Mesendoderm (in vitro differentiated cells): ENCODE data around the gene C13orf42.

Source experiments
- DNase-seq: peaks from one replicate; pipeline ENCODE4 v3.0.0; 2013
- H2AK5ac ChIP-seq: 2 replicates; pipeline ENCODE4 v1.6.1; 2013; ENCODE audit warnings: low read length, inconsistent platforms
- H2BK120ac ChIP-seq: 2 replicates; pipeline ENCODE4 v1.6.1; 2013; ENCODE audit warnings: low read depth, mild to moderate bottlenecking, low read length, moderate library complexity, mixed read lengths
- H2BK15ac ChIP-seq: replicated peaks from 2 replicates; pipeline ENCODE4 v1.6.1; 2013; ENCODE audit warnings: low read depth, mild to moderate bottlenecking, moderate library complexity
- H2BK5ac ChIP-seq: 2 replicates; pipeline ENCODE4 v1.6.1; 2013; ENCODE audit warnings: low read length, inconsistent platforms
- H3K18ac ChIP-seq: 2 replicates; pipeline ENCODE4 v1.6.1; 2013; ENCODE audit warnings: mild to moderate bottlenecking, low read length, mixed read lengths
- H3K23ac ChIP-seq: one replicate; pipeline ENCODE4 v1.6.1; 2013; ENCODE audit warnings: low read length
- H3K27ac ChIP-seq: 2 replicates; pipeline ENCODE4 v1.5.1; 2013; ENCODE audit warnings: low read depth, mild to moderate bottlenecking, inconsistent platforms, low read length, moderate library complexity
- H3K27me3 ChIP-seq: 2 replicates; pipeline ENCODE4 v1.6.1; 2013; ENCODE audit warnings: low read length, control low read depth, mild to moderate bottlenecking, inconsistent platforms; ENCODE audit not compliant: insufficient read depth, poor library complexity
- H3K36me3 ChIP-seq: 2 replicates; pipeline ENCODE4 v1.6.1; 2013; ENCODE audit warnings: low read length, inconsistent platforms; ENCODE audit not compliant: control insufficient read depth, insufficient read depth
- H3K4ac ChIP-seq: one replicate; pipeline ENCODE4 v1.6.1; 2013; ENCODE audit warnings: low read depth, mild to moderate bottlenecking, low read length, moderate library complexity
- H3K4me1 ChIP-seq: 2 replicates; pipeline ENCODE4 v1.6.1; 2013; ENCODE audit warnings: low read depth, low read length, inconsistent platforms; ENCODE audit not compliant: control insufficient read depth
- H3K4me2 ChIP-seq: 2 replicates; pipeline ENCODE4 v1.6.1; 2013; ENCODE audit warnings: low read length
- H3K4me3 ChIP-seq: 2 replicates; pipeline ENCODE4 v1.5.1; 2013; ENCODE audit warnings: mild to moderate bottlenecking, low read length
- H3K56ac ChIP-seq: one replicate; pipeline ENCODE4 v1.6.1; 2013; ENCODE audit warnings: low read length
- H3K79me1 ChIP-seq: 2 replicates; pipeline ENCODE4 v1.6.1; 2013; ENCODE audit warnings: low read length, inconsistent platforms
- H3K79me2 ChIP-seq: 2 replicates; pipeline ENCODE4 v1.6.1; 2013; ENCODE audit warnings: mild to moderate bottlenecking, low read length; ENCODE audit not compliant: control insufficient read depth, insufficient read depth
- H3K9ac ChIP-seq: 2 replicates; pipeline ENCODE4 v1.6.1; 2013; ENCODE audit warnings: low read length, inconsistent platforms
- H4K5ac ChIP-seq: one replicate; pipeline ENCODE4 v1.6.1; 2013; ENCODE audit warnings: low read length
- H4K8ac ChIP-seq: one replicate; pipeline ENCODE4 v1.6.1; 2013; ENCODE audit warnings: low read depth, mild to moderate bottlenecking, control low read depth, low read length, moderate library complexity
- WGBS: extraction: QIAGEN DNeasy Blood & Tissue Kit; methylation state at CpG from one replicate; pipeline ENCODE4 v1.1.7; 2013; ENCODE audit warnings: low lambda C conversion rate, missing lambda C conversion rate; ENCODE audit not compliant: insufficient coverage; ENCODE audit errors: extremely low coverage; 5-methylcytosine and 5-hydroxymethylcytosine counted together

C13orf42 gene

GRCh38 chr13:51050021-51050830 is 60.8 kb downstream of the C13orf42 start:
- no peak overlapping the region for H3K9ac ChIP-seq
- H3K79me1 ChIP-seq: no peaks in the 10 kb centered on the region
- H4K8ac ChIP-seq: no peak overlapping the region
- no peak for DNase-seq
- H3K79me2 ChIP-seq: no peaks in the 10 kb centered on the region
- no peak overlapping the region for H3K4ac ChIP-seq
- no peak overlapping the region for H2BK15ac ChIP-seq
- no peak overlapping the region for H3K23ac ChIP-seq
- H2AK5ac ChIP-seq: no peak overlapping the region
- no peak overlapping the region for H2BK5ac ChIP-seq
- H3K4me3 ChIP-seq: no peak overlapping the region
- H3K36me3 ChIP-seq: no peaks in the 10 kb centered on the region
- H3K27ac ChIP-seq: no peak overlapping the region
- H3K4me1 ChIP-seq: no peaks in the 10 kb centered on the region
- no peak overlapping the region for H4K5ac ChIP-seq
- no peak overlapping the region for H3K4me2 ChIP-seq
- no peak overlapping the region for H2BK120ac ChIP-seq
- H3K27me3 ChIP-seq: no peaks in the 10 kb centered on the region
- no CpG with 5 or more reads among the region's 14 CpGs for WGBS
- no peak overlapping the region for H3K56ac ChIP-seq
- H3K18ac ChIP-seq: no peak overlapping the region

- Histone ChIP-seq H4K8ac (no peak overlapping the region), H3K4ac (no peak overlapping the region), H4K5ac (no peak overlapping the region), H3K27ac (no peak overlapping the region), H2BK15ac (no peak overlapping the region), H2AK5ac (no peak overlapping the region), H3K4me1 (no peaks in the 10 kb centered on the region), H3K4me2 (no peak overlapping the region), H3K79me1 (no peaks in the 10 kb centered on the region), H2BK5ac (no peak overlapping the region), H3K23ac (no peak overlapping the region), H3K9ac (no peak overlapping the region), H3K36me3 (no peaks in the 10 kb centered on the region), H3K56ac (no peak overlapping the region), H3K4me3 (no peak overlapping the region), H3K18ac (no peak overlapping the region), H3K79me2 (no peaks in the 10 kb centered on the region), H3K27me3 (no peaks in the 10 kb centered on the region), H2BK120ac (no peak overlapping the region)
- no peak for DNase-seq
Measured at GRCh38 chr13:51048616-51049015, 62.5 kb downstream of the C13orf42 start.

- Histone ChIP-seq H2BK120ac (no peak overlapping the region), H3K9ac (no peak overlapping the region), H3K27me3 (no peaks in the 10 kb centered on the region), H3K56ac (no peak overlapping the region), H3K18ac (no peak overlapping the region), H4K5ac (no peak overlapping the region), H2AK5ac (no peak overlapping the region), H4K8ac (no peak overlapping the region), H3K4me2 (no peak overlapping the region), H3K23ac (no peak overlapping the region), H2BK15ac (no peak overlapping the region), H3K4ac (no peak overlapping the region), H3K79me2 (no peaks in the 10 kb centered on the region), H3K36me3 (no peaks in the 10 kb centered on the region), H3K27ac (no peak overlapping the region), H3K79me1 (no peaks in the 10 kb centered on the region), H2BK5ac (no peak overlapping the region), H3K4me1 (no peaks in the 10 kb centered on the region), H3K4me3 (no peak overlapping the region)
- no CpG with 5 or more reads among the region's 2 CpGs for WGBS
- DNase-seq: no peak
Measured at GRCh38 chr13:51048166-51048461, 63.0 kb downstream of the C13orf42 start.

- no peak overlapping the region for H3K27ac ChIP-seq
- H2BK5ac ChIP-seq: no peak overlapping the region
- no peak overlapping the region for H3K23ac ChIP-seq
- no peak overlapping the region for H3K4me3 ChIP-seq
- H3K79me2 ChIP-seq: no peaks in the 10 kb centered on the region
- no peak overlapping the region for H2BK120ac ChIP-seq
- H3K27me3 ChIP-seq: no peaks in the 10 kb centered on the region
- H3K4me2 ChIP-seq: no peak overlapping the region
- no peak for DNase-seq
- no peaks in the 10 kb centered on the region for H3K4me1 ChIP-seq
- no CpG with 5 or more reads among the region's 6 CpGs for WGBS
- no peak overlapping the region for H3K4ac ChIP-seq
- no peak overlapping the region for H3K18ac ChIP-seq
- no peaks in the 10 kb centered on the region for H3K36me3 ChIP-seq
- no peaks in the 10 kb centered on the region for H3K79me1 ChIP-seq
- no peak overlapping the region for H3K9ac ChIP-seq
- H4K5ac ChIP-seq: no peak overlapping the region
- no peak overlapping the region for H4K8ac ChIP-seq
- no peak overlapping the region for H2AK5ac ChIP-seq
- no peak overlapping the region for H3K56ac ChIP-seq
- H2BK15ac ChIP-seq: no peak overlapping the region
Measured at GRCh38 chr13:51047434-51048165, 63.5 kb downstream of the C13orf42 start.

GRCh38 chr13:51045451-51045850 is 65.6 kb downstream of the C13orf42 start:
- no peak overlapping the region for H3K23ac ChIP-seq
- no peak for DNase-seq
- H4K5ac ChIP-seq: no peak overlapping the region
- no peak overlapping the region for H2BK120ac ChIP-seq
- H3K4ac ChIP-seq: no peak overlapping the region
- H3K36me3 ChIP-seq: no peaks in the 10 kb centered on the region
- H3K79me2 ChIP-seq: no peaks in the 10 kb centered on the region
- H3K27me3 ChIP-seq: no peaks in the 10 kb centered on the region
- no peak overlapping the region for H3K4me2 ChIP-seq
- no CpG with 5 or more reads among the region's 5 CpGs for WGBS
- no peak overlapping the region for H2AK5ac ChIP-seq
- H3K9ac ChIP-seq: no peak overlapping the region
- no peak overlapping the region for H4K8ac ChIP-seq
- no peaks in the 10 kb centered on the region for H3K79me1 ChIP-seq
- H2BK15ac ChIP-seq: no peak overlapping the region
- no peak overlapping the region for H3K27ac ChIP-seq
- no peaks in the 10 kb centered on the region for H3K4me1 ChIP-seq
- H2BK5ac ChIP-seq: no peak overlapping the region
- H3K4me3 ChIP-seq: no peak overlapping the region
- H3K18ac ChIP-seq: no peak overlapping the region
- H3K56ac ChIP-seq: no peak overlapping the region
